Naive thymus-derived CD4-positive, alpha-beta T cell (primary cell): Measurements from ENCODE around the gene FGD1. TPM values are rescaled to one million over a fixed set of nuclear protein-coding genes. Genes with fewer than 3 reads are reported as not detected.

Experiments
- ATAC-seq: fragments of 150-1000 bp; cut with Tn5 transposase; 2 replicates; pipeline ENCODE4 v1.10.0; 2021; ENCODE audit warnings: mild to moderate bottlenecking, moderate library complexity
- CTCF ChIA-PET: fragments of 350-600 bp; sonication (Branson Sonifier 250); formaldehyde crosslinking; loops from one replicate; lab custom pipeline; 2021; ENCODE audit warnings: antibody characterized with exemption; lab: Charles Lee
- POLR2A ChIA-PET: fragments of 350-600 bp; sonication (Branson Sonifier 250); formaldehyde crosslinking; loops from one replicate; lab custom pipeline; 2021; ENCODE audit warnings: antibody characterized with exemption, inconsistent platforms; lab: Charles Lee
- DNase-seq, 9 donors: peaks; one replicate each; pipeline versions ENCODE4 v3.0.0 to v3.0.0-alpha.2; 2020 to 2022; ENCODE audit warnings: mixed read lengths in 1 of 9
- H3K27ac ChIP-seq: one replicate; pipeline ENCODE4 v1.7.0; 2013; ENCODE audit warnings: mild to moderate bottlenecking, low read depth, low read length, moderate library complexity
- H3K27me3 ChIP-seq, 2 donors: one replicate each; pipeline ENCODE4 v1.7.0; 2013; ENCODE audit warnings: low read length in 2 of 2, mild to moderate bottlenecking in 2 of 2, moderate library complexity in 2 of 2; ENCODE audit not compliant: control insufficient read depth in 2 of 2, insufficient read depth in 2 of 2
- H3K36me3 ChIP-seq, 3 experiments: 1 replicate in 2 of 3; 2 replicates in 1 of 3; pipeline ENCODE4 v1.7.0; 2013; ENCODE audit warnings: low read length in 3 of 3, mild to moderate bottlenecking in 3 of 3, moderate library complexity in 1 of 3; ENCODE audit not compliant: insufficient read depth in 3 of 3, control insufficient read depth in 2 of 3
- H3K4me1 ChIP-seq, 2 donors: one replicate each; pipeline ENCODE4 v1.7.0; 2013; ENCODE audit warnings: low read length in 2 of 2, mild to moderate bottlenecking in 2 of 2, moderate library complexity in 1 of 2; ENCODE audit not compliant: control insufficient read depth in 2 of 2, insufficient read depth in 2 of 2
- H3K4me3 ChIP-seq: 2 replicates; pipeline ENCODE4 v1.7.0; 2013; ENCODE audit warnings: mild to moderate bottlenecking, low read length
- H3K9me3 ChIP-seq, 3 experiments: 1 replicate in 2 of 3; 2 replicates in 1 of 3; pipeline ENCODE4 v1.7.0; 2013; ENCODE audit warnings: low read length in 3 of 3; ENCODE audit not compliant: control insufficient read depth in 2 of 3
- H3K27ac Mint-ChIP-seq, 9 donors: one replicate each; pipeline ENCODE4 v1.8.0; 2020 to 2022; ENCODE audit warnings: mixed read lengths in 9 of 9, mild to moderate bottlenecking in 8 of 9, moderate library complexity in 5 of 9, inconsistent platforms in 2 of 9
- H3K27me3 Mint-ChIP-seq, 5 donors: one replicate each; pipeline ENCODE4 v1.8.0; 2021 to 2022; ENCODE audit warnings: mixed read lengths in 5 of 5, mild to moderate bottlenecking in 1 of 5
- H3K36me3 Mint-ChIP-seq, 5 donors: one replicate each; pipeline ENCODE4 v1.8.0; 2020 to 2022; ENCODE audit warnings: mixed read lengths in 5 of 5, mild to moderate bottlenecking in 3 of 5, inconsistent platforms in 1 of 5
- H3K4me1 Mint-ChIP-seq, 7 donors: one replicate each; pipeline ENCODE4 v1.8.0; 2020 to 2022; ENCODE audit warnings: mixed read lengths in 7 of 7, mild to moderate bottlenecking in 3 of 7, inconsistent platforms in 1 of 7
- H3K4me3 Mint-ChIP-seq, 10 donors: one replicate each; pipeline ENCODE4 v1.8.0; 2020 to 2022; ENCODE audit warnings: mild to moderate bottlenecking in 10 of 10, mixed read lengths in 10 of 10, moderate library complexity in 6 of 10, inconsistent platforms in 2 of 10
- H3K9me3 Mint-ChIP-seq, 11 donors: one replicate each; pipeline ENCODE4 v1.8.0; 2020 to 2022; ENCODE audit warnings: mixed read lengths in 11 of 11, mild to moderate bottlenecking in 4 of 11, inconsistent platforms in 1 of 11, moderate library complexity in 1 of 11
- intact Hi-C, 2 donors: fragments of 100-400 bp; cut with micrococcal nuclease; formaldehyde crosslinking; loops; one replicate each; pipeline ENCODE4 v1.15.1; 2023
- polyA plus RNA-seq, 2 donors: library from polyadenylated mRNA; unstranded; fragments of 300-500 nt; fragmentation: Illumina TruSeq; gene quantifications; one replicate each; pipeline ENCODE4 v1.2.3, GENCODE V29; 2021
- total RNA-seq, 6 experiments: library from RNA in 5 of 6; stranded (reverse) in 5 of 6; gene quantifications; 1 replicate in 5 of 6; 2 replicates in 1 of 6; pipeline ENCODE4 v1.2.3 and lab custom pipeline; 2021 to 2026

FGD1 gene
- total and polyA plus RNA-seq, 7 experiments from 2014 or later = 0.07 to 1.1 (median 0.57) TPM; not detected in 3

GRCh38 chrX:54413753-54414152 lies 82.3 kb downstream of the FGD1 start:
- intact Hi-C loops = no loop called here
- Histone ChIP-seq H3K36me3 (no peaks in the 10 kb centered on the region), H3K4me3 (no peak overlapping the region), H3K9me3 (no peaks in the 10 kb centered on the region), H3K4me1 (no peaks in the 10 kb centered on the region), H3K27me3 (no peaks in the 10 kb centered on the region), H3K27ac (no peak overlapping the region)
- ChIA-PET CTCF (no interaction called here), POLR2A (no interaction called here)
- no peak for DNase-seq
- Mint-ChIP-seq H3K27ac (no peak overlapping the region), H3K4me1 (peaks cover 0 to 14% (median 10%) of the 10 kb centered on the region in 7 donors), H3K4me3 (no peak overlapping the region), H3K9me3 (no peaks in the 10 kb centered on the region), H3K27me3 (peaks cover 1 to 27% (median 6%) of the 10 kb centered on the region in 5 donors), H3K36me3 (no peaks in the 10 kb centered on the region)
- ATAC-seq = no peak

- no peak for ATAC-seq
- Histone ChIP-seq H3K9me3 (no peaks in the 10 kb centered on the region), H3K4me1 (no peaks in the 10 kb centered on the region), H3K27ac (no peak overlapping the region), H3K36me3 (no peaks in the 10 kb centered on the region), H3K27me3 (no peaks in the 10 kb centered on the region), H3K4me3 (no peak overlapping the region)
- Mint-ChIP-seq H3K27me3 (peaks cover 0 to 29% (median under 1%) of the 10 kb centered on the region in 5 donors), H3K27ac (no peak overlapping the region), H3K36me3 (no peaks in the 10 kb centered on the region), H3K4me1 (peaks cover 0 to 20% (median 11%) of the 10 kb centered on the region in 7 donors), H3K9me3 (peaks cover 0 to 2% (median 0%) of the 10 kb centered on the region in 11 donors), H3K4me3 (no peak overlapping the region)
- intact Hi-C loops = no loop called here
- no peak for DNase-seq
- CTCF ChIA-PET = no interaction called here
- POLR2A ChIA-PET = no interaction called here
Measured at GRCh38 chrX:54411732-54412131, 84.3 kb downstream of the FGD1 start.

- no peak overlapping the region for H3K4me3 ChIP-seq
- peak overlapping the region in 2 of 9 donors; percentile 25 to 62 for H3K27ac Mint-ChIP-seq
- peaks cover 0 to 21% (median 9%) of the 10 kb centered on the region in 5 donors for H3K27me3 Mint-ChIP-seq
- peaks cover 0 to 2% (median 0%) of the 10 kb centered on the region in 5 donors for H3K36me3 Mint-ChIP-seq
- ATAC-seq (no peak), DNase-seq (no peak)
- H3K27ac ChIP-seq = no peak overlapping the region
- H3K9me3 ChIP-seq = no peaks in the 10 kb centered on the region
- no peaks in the 10 kb centered on the region for H3K36me3 ChIP-seq
- no peaks in the 10 kb centered on the region for H3K4me1 ChIP-seq
- no peaks in the 10 kb centered on the region for H3K27me3 ChIP-seq
- intact Hi-C loops = no loop called here
- CTCF ChIA-PET = no interaction called here
- H3K9me3 Mint-ChIP-seq = peaks cover 0 to 2% (median 0%) of the 10 kb centered on the region in 11 donors
- H3K4me3 Mint-ChIP-seq = no peak overlapping the region
- H3K4me1 Mint-ChIP-seq = peaks cover 0 to 16% (median 5%) of the 10 kb centered on the region in 7 donors
- POLR2A ChIA-PET = no interaction called here
Measured at GRCh38 chrX:54407266-54407665, 88.8 kb downstream of the FGD1 start.

GRCh38 chrX:54397113-54397512 lies 98.9 kb downstream of the FGD1 start:
- ATAC-seq (no peak), DNase-seq (no peak)
- POLR2A ChIA-PET = no interaction called here
- H3K4me3 Mint-ChIP-seq = no peak overlapping the region
- peaks cover 0 to 2% (median 0%) of the 10 kb centered on the region in 5 donors for H3K27me3 Mint-ChIP-seq
- Histone ChIP-seq H3K36me3 (no peaks in the 10 kb centered on the region), H3K9me3 (no peaks in the 10 kb centered on the region), H3K27ac (no peak overlapping the region), H3K4me3 (no peak overlapping the region), H3K4me1 (no peaks in the 10 kb centered on the region), H3K27me3 (no peaks in the 10 kb centered on the region)
- intact Hi-C loops = no loop called here
- no peak overlapping the region for H3K27ac Mint-ChIP-seq
- no peaks in the 10 kb centered on the region for H3K4me1 Mint-ChIP-seq
- CTCF ChIA-PET = no interaction called here
- peaks cover 0 to 3% (median 0%) of the 10 kb centered on the region in 11 donors for H3K9me3 Mint-ChIP-seq
- H3K36me3 Mint-ChIP-seq = peaks cover 0 to 4% (median 0%) of the 10 kb centered on the region in 5 donors

Other genes with a start within 250 kb of the FGD1 start
- under 1 TPM; 0.15 to 0.95 (median 0.67) TPM for gene WNK3, start 138.2 kb downstream of the FGD1 start, total RNA-seq
- gene WNK3, start 138.2 kb downstream of the FGD1 start, polyA plus RNA-seq = under 1 TPM; 0.21 to 0.47 TPM
- 10 to 100 TPM; 33.6 to 43.3 (median 40.5) TPM for gene TSR2, start 55.8 kb downstream of the FGD1 start, total RNA-seq
- 10 to 100 TPM; 69.1 to 78.8 TPM for gene TSR2, start 55.8 kb downstream of the FGD1 start, polyA plus RNA-seq
- gene GNL3L, start 34.0 kb upstream of the FGD1 start, total RNA-seq = 10 to 100 TPM; 32.8 to 55.4 (median 41.8) TPM
- gene GNL3L, start 34.0 kb upstream of the FGD1 start, polyA plus RNA-seq = 10 to 100 TPM; 32.9 to 60.9 TPM